ENCODE data around the gene SLC9A3. TPM values are rescaled to one million over a fixed set of nuclear protein-coding genes. Genes with fewer than 3 reads are reported as not detected.

The SLC9A3 gene
- polyA plus RNA-seq, 3 donors: 0.31 to 0.42 (median 0.36) TPM

- 92% methylated on average over 11 of the region's 16 CpGs for WGBS (ENCODE audit: insufficient coverage)
- no peak overlapping the region for H3K4me2 ChIP-seq (replicated peaks; ENCODE audit: extremely low read depth, low read length, poor library complexity, severe bottlenecking)
- H3K27me3 ChIP-seq (ENCODE audit: control insufficient read depth in 2 of 2, insufficient read depth in 2 of 2, low read length in 2 of 2): peaks cover 6 to 12% of the 10 kb centered on the region in 2 donors
These were observed 42.5 kb upstream of the SLC9A3 start for GRCh38 chr5:566636-567309.

More at GRCh38 chr5:566636-567309, 42.5 kb upstream of the SLC9A3 start:
- peak overlapping the region in 2 of 7 donors; percentile 3 to 10 for H3K27ac Mint-ChIP-seq
- Histone ChIP-seq H3K36me3 (replicated peaks in 1 of 2; ENCODE audit: control insufficient read depth in 1 of 2, insufficient read depth in 2 of 2, low read length in 2 of 2) (no peaks in the 10 kb centered on the region), H3K27ac (ENCODE audit: low read depth in 1 of 2, low read length in 2 of 2) (no peak overlapping the region), H4K20me1 (ENCODE audit: insufficient read depth, low read length) (no peaks in the 10 kb centered on the region), H3K9me3 (replicated peaks in 1 of 2; ENCODE audit: control insufficient read depth in 1 of 2, insufficient read depth in 1 of 2, low read length in 2 of 2) (peaks cover 0 to 3% of the 10 kb centered on the region in 2 donors), H3K4me1 (ENCODE audit: control insufficient read depth in 1 of 2, insufficient read depth in 2 of 2, low read length in 2 of 2) (no peaks in the 10 kb centered on the region), H3K79me2 (ENCODE audit: insufficient read depth, low read length) (no peaks in the 10 kb centered on the region), H3K4me3 (replicated peaks in 1 of 3; ENCODE audit: low read depth in 2 of 3, low read length in 3 of 3) (no peak overlapping the region), H3K9ac (ENCODE audit: insufficient read depth, low read length, poor library complexity, severe bottlenecking) (no peak overlapping the region), H2AFZ (ENCODE audit: insufficient read depth, low read depth, low read length, poor library complexity, severe bottlenecking) (no peak overlapping the region)
- no peaks in the 10 kb centered on the region for H3K4me1 Mint-ChIP-seq
- H3K36me3 Mint-ChIP-seq: no peaks in the 10 kb centered on the region
- intact Hi-C loops (cut with micrococcal nuclease): no loop called here
- peaks cover 0 to 11% (median 6%) of the 10 kb centered on the region in 7 donors for H3K9me3 Mint-ChIP-seq
- no peak for DNase-seq
- peak overlapping the region in 1 of 2 donors; percentile 5 for H3K4me3 Mint-ChIP-seq
- peaks cover 17 to 42% (median 20%) of the 10 kb centered on the region in 3 donors for H3K27me3 Mint-ChIP-seq (ENCODE audit: low read depth in 3 of 3)
- no peak for TF ChIP-seq CTCF (IDR thresholded peaks at IDR 0.05)
